HEK293 (cell line): ENCODE measurements around the gene CRB2.

ENCODE experiments used
- MZF1 ChIP-seq: fragments of 450-650 bp; formaldehyde crosslinking; IDR thresholded peaks from 2 replicates; pipeline ENCODE4 v1.5.1; 2017; ENCODE audit warnings: missing biosample characterization, missing genetic modification characterization, borderline replicate concordance
- ZBTB8A ChIP-seq: fragments of 450-650 bp; formaldehyde crosslinking; IDR thresholded peaks from 2 replicates; pipeline ENCODE4 v1.5.1; 2016; ENCODE audit warnings: missing biosample characterization, missing genetic modification characterization
- ZNF121 ChIP-seq: fragments of 450-650 bp; formaldehyde crosslinking; IDR thresholded peaks from 2 replicates; pipeline ENCODE4 v1.5.1; 2016; ENCODE audit warnings: missing biosample characterization, missing genetic modification characterization
- ZNF211 ChIP-seq: fragments of 450-650 bp; formaldehyde crosslinking; IDR thresholded peaks from 2 replicates; pipeline ENCODE4 v1.5.1; 2016; ENCODE audit warnings: low read depth, missing biosample characterization, missing genetic modification characterization
- ZNF266 ChIP-seq: fragments of 450-650 bp; formaldehyde crosslinking; IDR thresholded peaks from 2 replicates; pipeline ENCODE4 v1.5.1; 2016; ENCODE audit warnings: missing biosample characterization, missing genetic modification characterization, low read depth
- TF ChIP-seq, protein P1 (sequence below): IDR thresholded peaks from 2 replicates; pipeline ENCODE4 v1.6.1; 2011; ENCODE audit warnings: mild to moderate bottlenecking, low read depth, low read length, borderline replicate concordance
- TF ChIP-seq, protein P2 (sequence below): fragments of 450-650 bp; formaldehyde crosslinking; IDR thresholded peaks from 2 replicates; pipeline ENCODE4 v1.5.1; 2016; ENCODE audit warnings: missing biosample characterization, missing genetic modification characterization

DNA sequence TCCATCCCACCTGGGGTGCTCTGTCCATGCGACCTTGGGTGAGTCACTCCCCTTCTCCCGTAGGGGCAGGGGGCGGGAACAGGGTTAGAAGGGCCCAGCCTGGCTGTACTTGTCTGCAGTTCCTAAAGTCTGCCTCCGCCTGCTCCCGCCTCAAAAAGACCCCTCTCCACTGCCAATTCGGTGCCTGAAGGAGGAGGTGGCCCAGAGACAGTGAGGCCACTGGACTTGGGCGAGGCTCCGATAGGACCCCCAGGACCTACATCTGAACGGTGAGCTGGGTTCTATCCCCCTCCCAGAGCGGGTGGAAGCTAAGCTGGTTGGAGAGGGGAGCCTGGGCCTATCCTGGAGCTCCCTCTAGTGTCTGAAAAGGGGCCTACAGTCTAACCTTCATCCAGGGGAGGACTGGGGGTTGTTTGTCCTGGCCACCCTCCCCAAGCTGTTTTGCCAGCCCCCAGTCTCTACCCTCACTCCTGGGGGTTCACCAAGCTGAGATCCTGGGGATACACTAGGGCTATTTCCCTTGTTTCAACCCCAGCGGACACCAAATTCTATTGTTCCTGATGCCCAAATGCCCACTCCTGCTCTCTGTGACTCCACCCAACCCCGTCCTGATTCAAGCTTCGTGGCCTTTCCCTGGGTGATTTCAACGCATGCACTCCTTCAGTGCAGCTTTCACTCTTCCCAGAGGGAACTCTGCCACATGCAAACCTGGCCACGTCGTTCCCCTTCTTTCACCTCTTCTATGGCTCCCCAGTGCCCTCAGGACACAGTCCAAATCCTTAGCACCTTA is 6.1 kb upstream of the CRB2 start:
- TF ChIP-seq MZF1, result no peak
- TF ChIP-seq, protein P1, sequence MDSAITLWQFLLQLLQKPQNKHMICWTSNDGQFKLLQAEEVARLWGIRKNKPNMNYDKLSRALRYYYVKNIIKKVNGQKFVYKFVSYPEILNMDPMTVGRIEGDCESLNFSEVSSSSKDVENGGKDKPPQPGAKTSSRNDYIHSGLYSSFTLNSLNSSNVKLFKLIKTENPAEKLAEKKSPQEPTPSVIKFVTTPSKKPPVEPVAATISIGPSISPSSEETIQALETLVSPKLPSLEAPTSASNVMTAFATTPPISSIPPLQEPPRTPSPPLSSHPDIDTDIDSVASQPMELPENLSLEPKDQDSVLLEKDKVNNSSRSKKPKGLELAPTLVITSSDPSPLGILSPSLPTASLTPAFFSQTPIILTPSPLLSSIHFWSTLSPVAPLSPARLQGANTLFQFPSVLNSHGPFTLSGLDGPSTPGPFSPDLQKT, result no peak
- TF ChIP-seq ZNF211, result no peak
- TF ChIP-seq, protein P2, sequence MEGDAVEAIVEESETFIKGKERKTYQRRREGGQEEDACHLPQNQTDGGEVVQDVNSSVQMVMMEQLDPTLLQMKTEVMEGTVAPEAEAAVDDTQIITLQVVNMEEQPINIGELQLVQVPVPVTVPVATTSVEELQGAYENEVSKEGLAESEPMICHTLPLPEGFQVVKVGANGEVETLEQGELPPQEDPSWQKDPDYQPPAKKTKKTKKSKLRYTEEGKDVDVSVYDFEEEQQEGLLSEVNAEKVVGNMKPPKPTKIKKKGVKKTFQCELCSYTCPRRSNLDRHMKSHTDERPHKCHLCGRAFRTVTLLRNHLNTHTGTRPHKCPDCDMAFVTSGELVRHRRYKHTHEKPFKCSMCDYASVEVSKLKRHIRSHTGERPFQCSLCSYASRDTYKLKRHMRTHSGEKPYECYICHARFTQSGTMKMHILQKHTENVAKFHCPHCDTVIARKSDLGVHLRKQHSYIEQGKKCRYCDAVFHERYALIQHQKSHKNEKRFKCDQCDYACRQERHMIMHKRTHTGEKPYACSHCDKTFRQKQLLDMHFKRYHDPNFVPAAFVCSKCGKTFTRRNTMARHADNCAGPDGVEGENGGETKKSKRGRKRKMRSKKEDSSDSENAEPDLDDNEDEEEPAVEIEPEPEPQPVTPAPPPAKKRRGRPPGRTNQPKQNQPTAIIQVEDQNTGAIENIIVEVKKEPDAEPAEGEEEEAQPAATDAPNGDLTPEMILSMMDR (tag by site-specific recombination), result peak; percentile 91
- no peak for TF ChIP-seq ZNF121 (tag by site-specific recombination)
- TF ChIP-seq ZBTB8A (tag by site-specific recombination), result no peak
- no peak for TF ChIP-seq ZNF266 (tag by site-specific recombination)
